RWPE2 (cell line): Measurements from ENCODE around the gene JAML.

Experiments
- ATAC-seq: fragments of 200-7000 bp; cut with Tn5 transposase; 3 replicates; pipeline ENCODE4 v1.9.1; 2021; ENCODE audit warnings: low read depth
- DNase-seq: peaks from one replicate; pipeline ENCODE4 v3.0.0-alpha.2; 2020; ENCODE audit warnings: low spot score
- H3K27ac ChIP-seq: fragments of 450-650 bp; 2 replicates; pipeline ENCODE4 v1.5.1; 2017; ENCODE audit warnings: mild to moderate bottlenecking; ENCODE audit not compliant: poor library complexity, severe bottlenecking
- H3K27me3 ChIP-seq: fragments of 250-450 bp; sonication (Bioruptor Pico); 2 replicates; pipeline ENCODE4 v1.5.1; 2021; ENCODE audit warnings: mild to moderate bottlenecking, moderate library complexity; ENCODE audit not compliant: insufficient read depth, poor library complexity, severe bottlenecking
- H3K36me3 ChIP-seq: fragments of 250-450 bp; sonication (Bioruptor Pico); 2 replicates; pipeline ENCODE4 v1.5.1; 2020; ENCODE audit warnings: low read depth, mild to moderate bottlenecking, moderate library complexity
- H3K4me1 ChIP-seq: fragments of 250-450 bp; sonication (Bioruptor Pico); 2 replicates; pipeline ENCODE4 v1.5.1; 2021; ENCODE audit warnings: mild to moderate bottlenecking, moderate library complexity; ENCODE audit not compliant: insufficient read depth, poor library complexity, severe bottlenecking
- H3K4me3 ChIP-seq: fragments of 250-450 bp; sonication (Bioruptor Pico); 2 replicates; pipeline ENCODE4 v1.5.1; 2021; ENCODE audit warnings: mild to moderate bottlenecking, moderate library complexity; ENCODE audit not compliant: severe bottlenecking
- H3K9me3 ChIP-seq: fragments of 250-450 bp; sonication (Bioruptor Pico); 2 replicates; pipeline ENCODE4 v1.5.1; 2021; ENCODE audit warnings: mild to moderate bottlenecking, moderate library complexity; ENCODE audit not compliant: severe bottlenecking
- CTCF ChIP-seq: fragments of 450-650 bp; IDR thresholded peaks from one replicate; pipeline ENCODE4 v1.5.1; 2017; ENCODE audit warnings: mild to moderate bottlenecking, moderate library complexity; ENCODE audit not compliant: poor library complexity, severe bottlenecking

JAML gene

GRCh38 chr11:118152552-118153471 is 72.0 kb downstream of the JAML start, which contains the start of gene SCN4B:
SCN4B (minus strand) TSS chr11:118152823; CDS start chr11:118152673, 150 bp downstream.
- no peaks in the 10 kb centered on the region for H3K36me3 ChIP-seq
- no peak for DNase-seq
- TF ChIP-seq CTCF: no peak
- no peaks in the 10 kb centered on the region for H3K4me1 ChIP-seq
- H3K27ac ChIP-seq: no peak within 1 kb of the TSS
- H3K9me3 ChIP-seq: no peaks in the 10 kb centered on the region
- H3K27me3 ChIP-seq: peaks cover 25% of the 10 kb centered on the region
- peak; percentile 76 for ATAC-seq
- H3K4me3 ChIP-seq: peak within 1 kb of the TSS; percentile 33

GRCh38 chr11:118152020-118152551 is 72.7 kb downstream of the JAML start:
- ATAC-seq (no peak), DNase-seq (no peak)
- no peaks in the 10 kb centered on the region for H3K36me3 ChIP-seq
- H3K27ac ChIP-seq: no peak overlapping the region
- H3K4me3 ChIP-seq: peak overlapping the region; percentile 33
- H3K9me3 ChIP-seq: no peaks in the 10 kb centered on the region
- peaks cover 23% of the 10 kb centered on the region for H3K27me3 ChIP-seq
- TF ChIP-seq CTCF: no peak
- no peaks in the 10 kb centered on the region for H3K4me1 ChIP-seq

- no peaks in the 10 kb centered on the region for H3K36me3 ChIP-seq
- no peak overlapping the region for H3K4me3 ChIP-seq
- peaks cover 19% of the 10 kb centered on the region for H3K27me3 ChIP-seq
- H3K9me3 ChIP-seq: no peaks in the 10 kb centered on the region
- H3K4me1 ChIP-seq: no peaks in the 10 kb centered on the region
- 0 out of 3 replicates have a peak, but pooled peaks have one; percentile 16 for ATAC-seq
- no peak for DNase-seq
- TF ChIP-seq CTCF: no peak
- H3K27ac ChIP-seq: no peak overlapping the region
Observed at GRCh38 chr11:118151431-118151830, 73.4 kb downstream of the JAML start.

- ATAC-seq: no peak
- Histone ChIP-seq H3K27me3 (peaks cover 8% of the 10 kb centered on the region), H3K4me3 (no peak overlapping the region), H3K9me3 (no peaks in the 10 kb centered on the region), H3K4me1 (no peaks in the 10 kb centered on the region), H3K36me3 (no peaks in the 10 kb centered on the region), H3K27ac (no peak overlapping the region)
- no peak for DNase-seq
- no peak for TF ChIP-seq CTCF
Observed at GRCh38 chr11:118149493-118149892, 75.3 kb downstream of the JAML start.
